IPS-15b (cell line): ENCODE results near the gene PNMA8A.

Experiments used
- H3K27me3 ChIP-seq: one replicate; pipeline ENCODE4 v1.6.1; 2013; ENCODE audit warnings: low read length; ENCODE audit not compliant: control insufficient read depth, insufficient read depth
- H3K36me3 ChIP-seq: one replicate; pipeline ENCODE4 v1.6.1; 2013; ENCODE audit warnings: low read length; ENCODE audit not compliant: control insufficient read depth, insufficient read depth
- H3K4me1 ChIP-seq: one replicate; pipeline ENCODE4 v1.6.1; 2013; ENCODE audit warnings: mild to moderate bottlenecking, low read length; ENCODE audit not compliant: control insufficient read depth, insufficient read depth
- H3K4me3 ChIP-seq: one replicate; pipeline ENCODE4 v1.5.1; 2013; ENCODE audit warnings: low read depth, low read length
- H3K9ac ChIP-seq: one replicate; pipeline ENCODE4 v1.6.1; 2013; ENCODE audit warnings: low read depth, mild to moderate bottlenecking, low read length
- H3K9me3 ChIP-seq: one replicate; pipeline ENCODE4 v1.6.1; 2013; ENCODE audit warnings: mild to moderate bottlenecking, low read length; ENCODE audit not compliant: control insufficient read depth, insufficient read depth

PNMA8A gene

GRCh38 chr19:46471116-46471733, at the start of gene PNMA8A:
Gene PNMA8A, minus strand, starts transcription at chr19:46471563. Its CDS starts 528 bp downstream, at chr19:46471035.
- Histone ChIP-seq H3K4me1 (peaks cover 3% of the 10 kb centered on the region), H3K9me3 (no peaks in the 10 kb centered on the region), H3K36me3 (peaks cover 9% of the 10 kb centered on the region), H3K27me3 (peaks cover 5% of the 10 kb centered on the region), H3K9ac (peak within 1 kb of the TSS; percentile 41), H3K4me3 (peak within 1 kb of the TSS; percentile 78)

- Histone ChIP-seq H3K9ac (no peak overlapping the region), H3K4me1 (no peaks in the 10 kb centered on the region), H3K9me3 (no peaks in the 10 kb centered on the region), H3K4me3 (no peak overlapping the region), H3K27me3 (no peaks in the 10 kb centered on the region), H3K36me3 (no peaks in the 10 kb centered on the region)
These were observed 49.3 kb upstream of the PNMA8A start for GRCh38 chr19:46520616-46521015.

- Histone ChIP-seq H3K27me3 (no peaks in the 10 kb centered on the region), H3K4me3 (no peak overlapping the region), H3K36me3 (no peaks in the 10 kb centered on the region), H3K9ac (no peak overlapping the region), H3K4me1 (no peaks in the 10 kb centered on the region), H3K9me3 (no peaks in the 10 kb centered on the region)
These were observed 46.1 kb upstream of the PNMA8A start for GRCh38 chr19:46517471-46517870.

- no peak overlapping the region for H3K9ac ChIP-seq
- H3K4me3 ChIP-seq = no peak overlapping the region
- H3K9me3 ChIP-seq = no peaks in the 10 kb centered on the region
- peaks cover 2% of the 10 kb centered on the region for H3K27me3 ChIP-seq
- H3K4me1 ChIP-seq = no peaks in the 10 kb centered on the region
- no peaks in the 10 kb centered on the region for H3K36me3 ChIP-seq
These were observed 44.6 kb upstream of the PNMA8A start for GRCh38 chr19:46515879-46516350.

GRCh38 chr19:46515290-46515609, 43.9 kb upstream of the PNMA8A start:
- Histone ChIP-seq H3K4me3 (no peak overlapping the region), H3K9ac (no peak overlapping the region), H3K27me3 (peaks cover 2% of the 10 kb centered on the region), H3K4me1 (no peaks in the 10 kb centered on the region), H3K9me3 (no peaks in the 10 kb centered on the region), H3K36me3 (no peaks in the 10 kb centered on the region)

- Histone ChIP-seq H3K36me3 (no peaks in the 10 kb centered on the region), H3K27me3 (peaks cover 2% of the 10 kb centered on the region)
These were observed 43.4 kb upstream of the PNMA8A start for GRCh38 chr19:46514589-46515289.

GRCh38 chr19:46513461-46514236, 42.3 kb upstream of the PNMA8A start:
- no peaks in the 10 kb centered on the region for H3K36me3 ChIP-seq
- no peak overlapping the region for H3K9ac ChIP-seq
- no peaks in the 10 kb centered on the region for H3K4me1 ChIP-seq
- no peaks in the 10 kb centered on the region for H3K9me3 ChIP-seq
- no peak overlapping the region for H3K4me3 ChIP-seq
- peaks cover 2% of the 10 kb centered on the region for H3K27me3 ChIP-seq

More at GRCh38 chr19:46514589-46515289, 43.4 kb upstream of the PNMA8A start:
- Histone ChIP-seq H3K4me3 (no peak overlapping the region), H3K9me3 (no peaks in the 10 kb centered on the region), H3K9ac (no peak overlapping the region), H3K4me1 (no peaks in the 10 kb centered on the region)

- Histone ChIP-seq H3K27me3 (peaks cover 2% of the 10 kb centered on the region), H3K4me1 (no peaks in the 10 kb centered on the region), H3K9me3 (no peaks in the 10 kb centered on the region), H3K4me3 (no peak overlapping the region), H3K9ac (no peak overlapping the region), H3K36me3 (no peaks in the 10 kb centered on the region)
These were observed 39.9 kb upstream of the PNMA8A start for GRCh38 chr19:46511237-46511636.

GRCh38 chr19:46508206-46508605, 36.8 kb upstream of the PNMA8A start:
- Histone ChIP-seq H3K9me3 (no peaks in the 10 kb centered on the region), H3K27me3 (peaks cover 2% of the 10 kb centered on the region), H3K36me3 (no peaks in the 10 kb centered on the region)

GRCh38 chr19:46503848-46504453, 32.6 kb upstream of the PNMA8A start:
- Histone ChIP-seq H3K9ac (no peak overlapping the region), H3K36me3 (no peaks in the 10 kb centered on the region), H3K27me3 (no peaks in the 10 kb centered on the region), H3K9me3 (no peaks in the 10 kb centered on the region), H3K4me3 (no peak overlapping the region), H3K4me1 (no peaks in the 10 kb centered on the region)

More at GRCh38 chr19:46508206-46508605, 36.8 kb upstream of the PNMA8A start:
- H3K4me1 ChIP-seq = no peaks in the 10 kb centered on the region
- H3K9ac ChIP-seq = no peak overlapping the region
- H3K4me3 ChIP-seq = no peak overlapping the region

- Histone ChIP-seq H3K9ac (no peak overlapping the region), H3K36me3 (no peaks in the 10 kb centered on the region), H3K9me3 (no peaks in the 10 kb centered on the region), H3K4me1 (no peaks in the 10 kb centered on the region), H3K4me3 (no peak overlapping the region), H3K27me3 (no peaks in the 10 kb centered on the region)
These were observed 31.5 kb upstream of the PNMA8A start for GRCh38 chr19:46502891-46503290.
